Karpas-422 (cell line): Measurements from ENCODE around the gene ZSCAN9. TPM values are rescaled to one million over a fixed set of nuclear protein-coding genes. Genes with fewer than 3 reads are reported as not detected.

Experiments
- DNase-seq: peaks from one replicate; pipeline ENCODE4 v3.0.0-alpha.2; 2015
- H2AFZ ChIP-seq: fragments of 200-600 bp; sonication (generic); 2 replicates; pipeline ENCODE4 v1.6.1; 2014; ENCODE audit warnings: antibody characterized with exemption, low read length, mixed read lengths
- H3K27ac ChIP-seq: fragments of 200-600 bp; sonication (generic); 2 replicates; pipeline ENCODE4 v1.5.1; 2014; ENCODE audit warnings: mild to moderate bottlenecking, low read length, moderate library complexity
- H3K27me3 ChIP-seq: fragments of 200-600 bp; sonication (generic); 2 replicates; pipeline ENCODE4 v1.6.1; 2014; ENCODE audit warnings: low read length, mixed read lengths
- H3K36me3 ChIP-seq: fragments of 200-600 bp; sonication (generic); 2 replicates; pipeline ENCODE4 v1.6.1; 2014; ENCODE audit warnings: low read length, mixed read lengths; ENCODE audit not compliant: insufficient read depth
- H3K4me1 ChIP-seq: fragments of 200-600 bp; sonication (generic); 2 replicates; pipeline ENCODE4 v1.6.1; 2014; ENCODE audit warnings: mild to moderate bottlenecking, low read length, mixed read lengths
- H3K4me2 ChIP-seq: fragments of 200-600 bp; sonication (generic); 2 replicates; pipeline ENCODE4 v1.6.1; 2014; ENCODE audit warnings: low read length, low read depth, mild to moderate bottlenecking; ENCODE audit not compliant: poor library complexity, severe bottlenecking
- H3K4me3 ChIP-seq: fragments of 200-600 bp; sonication (generic); 2 replicates; pipeline ENCODE4 v1.5.1; 2014; ENCODE audit warnings: mild to moderate bottlenecking, antibody characterized with exemption, low read length, mixed read lengths
- H3K79me2 ChIP-seq: fragments of 200-600 bp; sonication (generic); 2 replicates; pipeline ENCODE4 v1.6.1; 2014; ENCODE audit warnings: mild to moderate bottlenecking, low read length, mixed read lengths
- H3K9ac ChIP-seq: fragments of 200-600 bp; sonication (generic); 2 replicates; pipeline ENCODE4 v1.6.0; 2014; ENCODE audit warnings: low read length
- H3K9me2 ChIP-seq: fragments of 200-600 bp; sonication (generic), shearing (Covaris generic); replicated peaks from 2 replicates; pipeline ENCODE4 v1.6.0; 2014; ENCODE audit warnings: mild to moderate bottlenecking, low read length, moderate library complexity; ENCODE audit not compliant: insufficient read depth
- H3K9me3 ChIP-seq: fragments of 300-700, 200-600 bp; sonication (generic); 2 replicates; pipeline ENCODE4 v1.6.1; 2014; ENCODE audit warnings: low read length, mixed read lengths
- H4K20me1 ChIP-seq: fragments of 200-600 bp; sonication (generic); 2 replicates; pipeline ENCODE4 v1.6.1; 2014; ENCODE audit warnings: mild to moderate bottlenecking, antibody characterized with exemption, low read length, low read depth; ENCODE audit not compliant: insufficient read depth
- total RNA-seq: library from RNA; depleted of rRNA; stranded (reverse); fragments of >200 nt; shearing (Covaris generic); gene quantifications from 2 replicates; pipeline ENCODE4 v1.2.3, GENCODE V29; 2014; ENCODE audit warnings: low replicate concordance

The ZSCAN9 gene
- total RNA-seq, 1 experiment from 2014 or later = 35.1 TPM

DNA sequence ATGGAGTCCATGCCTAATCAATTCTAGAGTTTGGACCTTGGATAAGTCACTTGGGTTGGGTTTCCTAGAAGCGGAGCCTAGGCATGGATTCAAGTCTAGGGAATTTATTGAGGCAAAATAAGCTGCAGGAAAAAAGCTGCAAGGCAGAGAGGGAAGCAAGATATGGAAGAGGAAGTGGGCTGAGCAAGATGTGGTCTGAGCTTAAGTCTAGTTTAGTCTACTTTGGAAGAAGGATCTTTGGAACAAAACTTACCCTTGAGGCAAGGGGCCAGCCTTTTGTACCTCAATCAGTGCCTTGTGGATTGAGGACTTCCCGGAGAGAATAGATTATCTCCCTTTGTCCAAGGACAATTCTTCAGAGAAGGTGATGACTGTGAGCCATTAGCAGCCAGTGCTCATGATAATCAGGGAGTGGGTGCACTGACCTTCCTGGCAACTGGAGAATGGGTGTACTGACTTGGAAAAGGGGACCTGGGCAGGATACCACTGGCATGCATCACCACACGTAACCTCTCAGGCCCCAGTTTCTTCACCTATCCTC, 10.9 kb downstream of the ZSCAN9 start:
- Histone ChIP-seq H3K9me2 (no peaks in the 10 kb centered on the region), H3K36me3 (peaks cover 59% of the 10 kb centered on the region), H3K9ac (no peak overlapping the region), H2AFZ (no peak overlapping the region), H3K4me3 (no peak overlapping the region), H3K27me3 (no peaks in the 10 kb centered on the region), H4K20me1 (no peaks in the 10 kb centered on the region), H3K4me1 (no peaks in the 10 kb centered on the region), H3K9me3 (no peaks in the 10 kb centered on the region), H3K79me2 (no peaks in the 10 kb centered on the region; the same call in 1 of the 2 replicates), H3K4me2 (no peak overlapping the region), H3K27ac (no peak overlapping the region)
- no peak for DNase-seq

DNA sequence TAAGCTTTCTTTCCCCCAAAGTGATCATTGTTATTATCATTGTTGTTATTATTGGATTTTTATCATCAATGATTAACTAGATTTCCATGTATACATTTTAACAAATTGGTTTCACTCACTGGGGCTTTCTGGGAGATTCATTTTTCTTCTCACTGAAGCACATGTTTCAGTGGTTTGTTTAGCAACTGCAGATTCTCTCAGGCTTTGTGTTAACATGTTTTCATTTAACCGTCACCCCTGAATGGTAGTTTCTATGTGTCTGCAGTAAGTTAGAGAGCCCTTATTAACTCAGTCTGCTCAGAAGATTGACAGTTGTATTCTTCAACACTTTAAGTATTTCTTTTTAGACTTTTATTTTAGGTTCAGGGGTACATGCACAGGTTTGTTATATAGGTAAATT, 14.6 kb downstream of the ZSCAN9 start:
- H3K4me3 ChIP-seq = no peak overlapping the region
- H3K4me2 ChIP-seq = no peak overlapping the region
- H2AFZ ChIP-seq = no peak overlapping the region
- no peak for DNase-seq
- H3K27me3 ChIP-seq = no peaks in the 10 kb centered on the region
- H3K36me3 ChIP-seq = peaks cover 28% of the 10 kb centered on the region
- no peaks in the 10 kb centered on the region for H3K9me2 ChIP-seq
- no peaks in the 10 kb centered on the region for H4K20me1 ChIP-seq
- H3K9me3 ChIP-seq = no peaks in the 10 kb centered on the region
- no peaks in the 10 kb centered on the region for H3K4me1 ChIP-seq
- no peaks in the 10 kb centered on the region; the same call in 1 of the 2 replicates for H3K79me2 ChIP-seq
- no peak overlapping the region for H3K27ac ChIP-seq
- no peak overlapping the region for H3K9ac ChIP-seq

DNA sequence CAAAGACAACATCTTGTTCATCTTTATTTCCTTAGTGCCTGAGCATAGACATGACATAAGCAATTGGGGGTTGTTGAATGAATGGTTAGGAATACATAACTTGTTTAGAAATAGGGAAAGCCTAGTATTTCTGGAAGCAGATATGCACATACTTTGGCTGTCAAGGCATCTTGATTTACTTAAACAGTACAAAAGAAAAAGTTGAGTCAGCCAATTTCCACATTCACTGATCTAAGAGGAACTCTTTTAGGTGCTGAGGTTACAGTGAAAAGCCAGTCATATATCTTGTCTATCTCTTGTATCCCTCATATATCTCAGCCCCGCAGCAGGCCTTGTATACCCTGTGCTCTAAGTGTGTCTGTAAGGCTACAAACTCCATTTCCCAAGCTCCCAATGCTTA, 15.4 kb downstream of the ZSCAN9 start:
- no peak overlapping the region for H3K27ac ChIP-seq
- H3K36me3 ChIP-seq = peaks cover 27% of the 10 kb centered on the region
- no peaks in the 10 kb centered on the region for H3K9me2 ChIP-seq
- no peak overlapping the region for H2AFZ ChIP-seq
- no peaks in the 10 kb centered on the region for H3K9me3 ChIP-seq
- H3K4me2 ChIP-seq = no peak overlapping the region
- no peaks in the 10 kb centered on the region for H3K4me1 ChIP-seq
- H4K20me1 ChIP-seq = no peaks in the 10 kb centered on the region
- no peak overlapping the region for H3K9ac ChIP-seq
- no peak overlapping the region for H3K4me3 ChIP-seq
- H3K79me2 ChIP-seq = no peaks in the 10 kb centered on the region
- DNase-seq = no peak
- no peaks in the 10 kb centered on the region for H3K27me3 ChIP-seq

DNA sequence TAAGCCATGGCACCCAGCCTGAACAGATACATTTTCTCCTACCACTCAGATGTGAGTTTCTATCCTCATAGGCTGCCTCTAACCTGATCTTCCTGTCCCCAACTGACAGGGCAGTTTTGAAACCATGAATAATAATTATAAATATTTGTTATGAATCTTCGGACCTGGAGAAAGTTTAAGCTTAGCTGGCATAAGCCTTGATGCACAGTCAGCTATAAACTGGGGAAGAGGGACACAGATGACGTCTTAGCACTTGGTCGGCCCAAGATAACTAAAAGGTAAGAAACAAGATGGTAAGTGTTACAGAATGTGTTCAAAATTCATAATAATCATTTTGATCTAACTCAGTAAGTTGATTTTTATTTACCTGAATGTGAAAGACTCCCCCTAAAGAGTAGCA, 18.9 kb downstream of the ZSCAN9 start:
- H3K9me3 ChIP-seq = no peaks in the 10 kb centered on the region
- H3K27me3 ChIP-seq = no peaks in the 10 kb centered on the region
- H3K9me2 ChIP-seq = no peaks in the 10 kb centered on the region
- no peak overlapping the region for H3K9ac ChIP-seq
- no peaks in the 10 kb centered on the region for H3K79me2 ChIP-seq
- no peak for DNase-seq
- no peaks in the 10 kb centered on the region for H3K4me1 ChIP-seq
- no peak overlapping the region for H3K4me3 ChIP-seq
- no peak overlapping the region for H3K4me2 ChIP-seq
- no peak overlapping the region for H2AFZ ChIP-seq
- no peak overlapping the region for H3K27ac ChIP-seq
- no peaks in the 10 kb centered on the region for H4K20me1 ChIP-seq
- H3K36me3 ChIP-seq = peaks cover 13% of the 10 kb centered on the region; the same call in 1 of the 2 replicates

DNA sequence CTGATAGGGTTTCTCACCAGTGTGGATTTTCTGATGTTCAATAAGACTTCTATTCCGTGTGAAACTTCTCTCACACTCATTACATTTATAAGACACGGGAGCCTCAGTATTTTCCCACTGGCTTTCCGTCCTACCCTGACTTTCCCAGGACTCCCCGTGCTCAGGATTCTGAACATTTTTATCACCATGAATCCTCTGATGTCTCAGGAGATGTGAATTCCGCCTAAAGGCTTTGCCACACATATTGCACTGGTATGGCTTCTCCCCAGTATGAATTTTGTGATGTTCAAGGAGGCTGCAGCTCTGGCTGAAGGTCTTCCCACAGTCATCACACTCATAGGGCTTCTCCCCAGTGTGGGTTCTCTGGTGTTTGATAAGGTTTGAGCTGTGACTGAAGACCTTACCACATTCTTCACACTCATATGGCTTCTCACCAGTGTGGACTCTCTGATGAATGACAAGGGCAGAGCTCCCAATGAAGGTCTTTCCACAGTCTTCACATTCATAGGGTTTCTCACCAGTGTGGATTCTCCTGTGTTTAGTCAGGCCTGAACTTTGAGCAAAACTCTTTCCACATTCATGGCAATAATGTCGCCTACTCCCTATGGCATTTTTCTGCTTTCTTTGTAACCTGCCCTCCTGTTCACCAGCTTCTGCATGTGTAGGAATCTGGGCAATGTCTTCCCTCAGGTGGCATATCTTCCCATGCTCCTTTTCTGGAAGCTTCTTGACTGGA, 20.3 kb downstream of the ZSCAN9 start:
- Histone ChIP-seq H4K20me1 (no peaks in the 10 kb centered on the region), H3K4me3 (no peak overlapping the region), H3K36me3 (peaks cover 13% of the 10 kb centered on the region; the same call in 1 of the 2 replicates), H3K9me2 (no peaks in the 10 kb centered on the region), H3K4me1 (no peaks in the 10 kb centered on the region; the same call in 1 of the 2 replicates), H3K27me3 (no peaks in the 10 kb centered on the region), H3K4me2 (no peak overlapping the region), H3K9me3 (no peaks in the 10 kb centered on the region), H2AFZ (no peak overlapping the region), H3K79me2 (peaks cover 6% of the 10 kb centered on the region), H3K9ac (no peak overlapping the region), H3K27ac (no peak overlapping the region)
- no peak for DNase-seq

DNA sequence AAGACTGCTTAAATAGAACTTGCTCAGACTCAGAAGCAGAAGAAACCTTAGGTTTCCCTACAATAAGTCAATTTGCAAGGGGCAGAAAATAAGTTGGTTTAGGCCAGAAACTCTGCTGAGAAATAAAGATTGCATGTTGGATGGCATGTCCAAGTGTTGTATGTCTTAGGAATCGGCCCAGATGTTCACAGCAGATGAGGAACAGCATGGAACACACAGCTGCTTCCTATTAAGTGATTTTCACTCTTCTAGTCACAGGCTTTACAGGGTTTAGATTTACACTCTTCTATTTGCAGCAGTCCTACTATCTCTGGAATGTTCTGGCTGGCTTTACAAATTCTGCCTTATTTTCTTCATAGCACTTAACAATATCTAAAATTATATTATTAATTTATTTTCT, 23.8 kb downstream of the ZSCAN9 start:
- Histone ChIP-seq H3K9me3 (no peaks in the 10 kb centered on the region), H3K9me2 (0 out of 2 replicates have a peak, but pooled peaks cover 4% of the 10 kb centered on the region)

DNA sequence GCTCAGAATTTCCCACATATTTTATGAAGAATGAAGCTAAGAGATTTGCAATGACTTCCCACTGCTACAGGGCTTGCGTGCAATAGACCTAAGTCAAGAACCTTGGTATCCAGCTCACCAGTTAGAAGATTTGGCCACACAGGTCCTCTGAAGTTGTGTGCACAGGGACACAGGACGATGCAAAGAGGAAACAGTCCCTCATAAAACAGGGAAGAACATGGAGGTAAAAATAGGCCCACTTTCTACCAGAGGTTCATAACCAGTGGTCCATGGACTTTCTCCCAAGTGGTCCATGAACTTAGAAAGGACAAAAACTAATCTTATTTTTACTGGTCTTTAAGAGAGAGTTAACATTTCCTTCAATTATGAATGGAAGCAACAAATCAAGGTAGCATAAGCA, 25.7 kb downstream of the ZSCAN9 start:
- Histone ChIP-seq H3K79me2 (peaks cover 23% of the 10 kb centered on the region), H4K20me1 (no peaks in the 10 kb centered on the region), H3K27me3 (no peaks in the 10 kb centered on the region), H3K36me3 (peaks cover 9% of the 10 kb centered on the region; the same call in 1 of the 2 replicates), H3K4me1 (peaks cover 15% of the 10 kb centered on the region), H3K9me2 (0 out of 2 replicates have a peak, but pooled peaks cover 4% of the 10 kb centered on the region), H2AFZ (no peak overlapping the region), H3K9ac (peak overlapping the region; percentile 76), H3K4me3 (peak overlapping the region; percentile 75), H3K9me3 (no peaks in the 10 kb centered on the region), H3K4me2 (peak overlapping the region; percentile 70), H3K27ac (no peak overlapping the region)
- peak; percentile 44 for DNase-seq

More for the DNA sequence above, 23.8 kb downstream of the ZSCAN9 start:
- no peaks in the 10 kb centered on the region for H3K27me3 ChIP-seq
- H3K4me2 ChIP-seq = no peak overlapping the region
- H3K79me2 ChIP-seq = peaks cover 23% of the 10 kb centered on the region
- H3K27ac ChIP-seq = no peak overlapping the region
- no peaks in the 10 kb centered on the region for H4K20me1 ChIP-seq
- H3K9ac ChIP-seq = no peak overlapping the region
- H2AFZ ChIP-seq = no peak overlapping the region
- peaks cover 15% of the 10 kb centered on the region for H3K4me1 ChIP-seq
- H3K36me3 ChIP-seq = peaks cover 13% of the 10 kb centered on the region; the same call in 1 of the 2 replicates
- no peak overlapping the region for H3K4me3 ChIP-seq
- no peak for DNase-seq

DNA sequence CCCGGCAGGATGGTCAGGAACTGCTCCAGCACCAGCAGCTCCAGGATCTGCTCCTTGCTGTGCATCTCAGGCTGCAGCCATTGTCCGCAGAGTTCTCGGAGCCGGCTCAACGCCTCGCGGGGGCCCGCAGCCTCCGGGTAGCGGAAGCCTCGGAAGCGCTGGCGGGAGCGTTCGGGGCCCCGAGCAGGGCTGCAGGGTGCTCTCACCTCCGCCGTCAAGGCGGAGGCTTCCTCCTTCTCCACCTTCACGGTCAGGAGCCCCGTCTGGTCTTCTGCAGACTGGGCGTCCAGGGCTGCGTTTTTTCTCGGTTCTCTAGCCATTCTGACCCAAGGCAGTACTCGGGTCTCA, 26.6 kb downstream of the ZSCAN9 start:
- Histone ChIP-seq H2AFZ (no peak overlapping the region), H3K27me3 (no peaks in the 10 kb centered on the region), H3K79me2 (peaks cover 23% of the 10 kb centered on the region), H3K9me3 (no peaks in the 10 kb centered on the region), H3K27ac (peak overlapping the region; percentile 8; the same call in 1 of the 2 replicates), H3K9ac (peak overlapping the region; percentile 76), H3K4me2 (peak overlapping the region; percentile 70), H3K4me3 (peak overlapping the region; percentile 75), H3K36me3 (peaks cover under 1% of the 10 kb centered on the region; the same call in 1 of the 2 replicates), H3K9me2 (0 out of 2 replicates have a peak, but pooled peaks cover 4% of the 10 kb centered on the region), H4K20me1 (no peaks in the 10 kb centered on the region), H3K4me1 (peaks cover 15% of the 10 kb centered on the region)
- DNase-seq = peak; percentile 84
